Left renal cortex interstitium (tissue), 4 donors: ENCODE data around the gene MRPL22. TPM values are rescaled to one million over a fixed set of nuclear protein-coding genes. Genes with fewer than 3 reads are reported as not detected.
"Not testable (repeated sequence)": the region's sequence is repeated elsewhere in the genome, so short reads cannot be mapped to it uniquely, and the experiment has no call there.

Source experiments
- DNase-seq, 4 donors: peaks; one replicate each; pipeline ENCODE4 v3.0.0-alpha.2; 2013; ENCODE audit warnings: low read depth in 4 of 4, low spot score in 2 of 4, missing footprints in 1 of 4
- polyA plus RNA-seq, 4 donors: library from polyadenylated mRNA; unstranded; fragments of 120-200 nt; gene quantifications; one replicate each; pipeline ENCODE4 v1.2.1, GENCODE V29; 2013; ENCODE audit not compliant: insufficient read length in 4 of 4

Gene MRPL22
- polyA plus RNA-seq, 4 donors = 44.1 to 57.2 (median 51.1) TPM

- no peak for DNase-seq
Measured at GRCh38 chr5:154986151-154986550, 45.3 kb downstream of the MRPL22 start.

DNA sequence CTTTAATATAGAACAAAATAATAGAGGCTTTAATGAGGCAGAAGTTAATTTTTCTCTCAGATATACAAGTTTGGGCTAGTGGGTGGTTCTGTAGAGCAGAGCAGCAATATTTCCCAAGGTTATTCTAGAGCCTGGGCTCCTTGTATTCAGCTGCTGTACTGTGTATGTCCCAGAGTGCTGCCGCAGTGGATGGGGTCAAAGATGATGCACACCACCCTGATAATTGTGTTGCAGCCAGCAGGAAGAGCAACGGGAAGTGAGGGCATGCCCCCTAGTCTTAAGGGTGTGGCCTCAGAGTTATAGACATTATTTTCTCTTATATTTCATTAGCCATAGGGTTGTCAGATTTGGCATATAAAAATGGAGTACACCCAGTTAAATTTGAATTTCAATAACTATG, 48.8 kb downstream of the MRPL22 start:
- no peak for DNase-seq

- DNase-seq = no peak
Measured at GRCh38 chr5:154993461-154993860, 52.6 kb downstream of the MRPL22 start.

DNA sequence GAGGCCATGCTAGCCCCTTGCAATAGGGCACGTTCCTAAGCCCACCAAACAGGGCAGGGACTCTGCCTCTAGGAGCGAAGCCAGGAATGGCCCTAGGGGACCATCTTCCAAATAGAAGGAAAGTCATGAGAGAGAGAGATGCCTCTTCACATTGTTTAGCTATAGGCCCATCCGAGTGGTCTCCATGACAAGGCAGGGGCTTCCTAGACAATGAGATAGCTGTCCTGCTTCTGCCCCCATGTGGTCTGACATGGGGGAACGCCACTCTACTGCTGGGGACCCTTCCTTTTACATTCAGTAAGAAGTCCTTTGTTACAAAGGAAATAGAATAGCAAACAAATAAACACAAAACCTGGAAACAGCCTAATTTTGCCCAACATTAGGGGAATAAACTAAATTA, 54.8 kb downstream of the MRPL22 start:
- no peak for DNase-seq

DNA sequence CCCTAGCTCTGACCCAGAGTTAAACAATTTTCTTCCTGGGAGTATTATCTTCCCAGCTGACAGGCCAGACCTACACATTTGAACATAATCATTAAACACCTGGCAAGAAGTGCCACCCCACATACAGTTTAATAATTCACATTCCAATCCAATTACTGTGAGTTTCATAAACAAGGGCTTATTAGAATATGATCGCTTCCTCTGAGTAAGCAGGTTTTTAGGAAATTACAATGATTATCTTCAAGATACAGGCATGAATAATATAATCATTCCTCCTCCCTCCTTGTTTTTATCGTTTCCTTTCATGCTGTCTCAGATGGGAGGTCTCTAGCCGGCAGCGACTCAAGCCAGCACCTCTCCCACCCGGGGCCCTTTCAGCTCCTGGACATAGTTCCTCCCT, 56.9 kb downstream of the MRPL22 start:
- no peak for DNase-seq

DNA sequence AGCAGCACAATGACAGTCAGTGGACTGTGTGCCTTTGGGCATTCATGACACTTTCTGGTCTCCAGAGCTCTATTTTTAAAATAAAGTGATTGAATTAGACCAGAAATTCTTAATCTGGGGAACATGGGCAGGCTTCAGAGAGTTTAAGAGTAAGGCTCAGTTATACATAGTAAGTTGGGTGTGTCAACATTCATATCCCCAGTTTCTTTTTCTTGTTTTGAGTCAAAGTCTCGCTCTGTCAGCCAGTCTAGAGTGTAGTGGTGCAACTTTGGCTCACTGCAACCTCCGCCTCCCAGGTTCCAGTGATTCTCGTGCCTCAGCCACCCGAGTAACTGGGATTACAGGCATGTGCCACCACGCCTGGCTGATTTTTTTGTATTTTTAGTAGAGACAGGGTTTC, 59.0 kb downstream of the MRPL22 start:
- DNase-seq = no peak

DNA sequence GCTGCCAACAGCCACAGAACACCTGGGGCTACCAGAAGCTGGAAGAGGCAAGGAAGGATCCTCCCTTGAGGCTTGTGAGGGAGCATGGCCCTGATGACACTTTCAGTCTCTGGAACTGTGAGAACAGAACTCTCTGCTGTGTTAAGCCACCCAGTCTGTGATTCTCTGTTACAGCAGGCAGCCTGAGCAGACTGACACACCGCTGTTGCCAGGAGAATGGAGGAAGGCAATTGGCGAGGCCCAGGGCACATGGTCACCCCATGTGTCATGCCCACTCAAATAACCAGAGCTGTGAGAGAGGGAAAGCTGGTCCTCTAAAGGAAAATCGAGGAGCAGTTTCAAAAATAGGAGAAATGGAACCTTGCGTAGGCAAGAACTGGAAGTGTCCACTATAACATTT, 60.6 kb downstream of the MRPL22 start:
- no peak for DNase-seq

DNA sequence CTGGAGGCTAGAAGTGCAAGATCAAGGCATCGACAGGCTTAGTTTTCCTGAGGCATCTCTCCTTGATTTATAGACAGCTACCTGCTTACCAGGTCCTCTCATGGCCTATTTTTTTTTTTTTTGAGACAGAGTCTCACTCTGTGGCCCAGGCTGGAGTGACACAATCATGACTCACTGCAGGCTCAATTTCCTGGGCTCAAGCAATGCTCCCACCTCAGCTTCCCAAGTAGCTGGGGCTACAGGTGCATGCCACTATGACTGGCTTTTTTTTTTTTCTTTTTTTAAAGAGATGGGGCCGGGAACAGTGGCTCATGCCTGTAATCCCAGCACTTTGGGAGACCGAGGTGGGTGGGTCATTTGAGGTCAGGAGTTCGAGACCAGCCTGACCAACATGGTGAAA, 61.8 kb downstream of the MRPL22 start:
- DNase-seq = not testable (repeated sequence)

DNA sequence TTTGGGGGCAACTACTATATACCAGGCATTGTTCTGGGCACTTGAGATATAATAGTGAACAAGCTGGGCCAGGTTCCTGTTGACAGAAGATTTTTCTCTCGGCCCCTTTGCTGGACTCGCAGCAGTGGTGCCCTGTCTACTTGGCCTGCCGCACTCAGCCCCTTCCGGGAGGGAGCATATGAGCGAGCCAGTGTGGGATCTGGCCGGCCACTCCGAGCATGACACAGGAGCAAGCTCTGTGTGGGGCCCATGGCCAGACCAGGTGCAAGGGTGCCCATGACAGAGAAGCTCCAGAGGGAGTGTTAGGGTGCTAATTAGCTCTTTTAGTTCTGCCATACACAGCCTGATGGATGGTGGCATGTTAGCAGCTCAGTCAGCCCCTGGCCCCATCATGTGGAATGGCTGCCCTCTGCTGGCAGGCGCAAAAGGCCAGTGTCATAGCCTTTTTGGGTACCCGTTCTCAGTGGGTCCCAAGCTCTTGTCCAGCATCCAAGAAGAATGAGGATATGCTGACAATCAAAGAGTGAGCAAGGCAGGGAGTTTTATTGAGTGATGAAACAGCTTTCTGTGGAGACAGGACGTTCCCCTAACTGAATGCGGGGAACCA, 63.4 kb downstream of the MRPL22 start:
- no peak for DNase-seq

- not testable (repeated sequence) for DNase-seq
Measured at GRCh38 chr5:155006265-155006664, 65.4 kb downstream of the MRPL22 start.

- DNase-seq = no peak
Measured at GRCh38 chr5:155008669-155009068, 67.8 kb downstream of the MRPL22 start.

GRCh38 chr5:155010881-155011280, 70.0 kb downstream of the MRPL22 start:
- no peak for DNase-seq

DNA sequence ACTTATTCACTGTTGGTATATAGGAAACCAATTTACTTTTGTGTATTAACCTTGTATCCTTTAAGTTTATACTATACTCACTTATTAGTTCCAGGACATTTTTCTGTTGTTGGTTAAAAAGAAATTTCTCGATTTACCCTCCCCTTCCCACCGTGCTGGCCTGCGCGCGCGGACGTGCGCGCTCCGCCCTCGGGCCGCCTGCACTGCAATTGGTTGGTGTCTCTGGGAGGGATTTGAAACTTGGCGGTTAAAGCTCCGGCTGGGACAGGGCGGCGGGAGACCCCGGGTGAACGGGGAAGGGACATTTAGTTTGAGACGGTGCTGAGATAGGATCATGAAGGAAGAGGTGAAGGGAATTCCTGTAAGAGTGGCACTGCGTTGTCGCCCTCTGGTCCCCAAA, 72.7 kb downstream of the MRPL22 start, which contains the start of gene KIF4B:
Gene KIF4B, plus strand, starts transcription at position 230 of the 400 bp plus-strand sequence. Its CDS starts 105 bp downstream, at position 335.
- no peak for DNase-seq

GRCh38 chr5:155015239-155015638, 74.4 kb downstream of the MRPL22 start:
- no peak for DNase-seq

- DNase-seq = no peak
Measured at GRCh38 chr5:155017610-155018009, 76.7 kb downstream of the MRPL22 start.

Other genes starting within 250 kb of the MRPL22 start
- 100 to 1,000 TPM; 118 to 175 (median 137) TPM for gene LARP1, start 185.7 kb upstream of the MRPL22 start, polyA plus RNA-seq
- 10 to 100 TPM; 33.6 to 47.1 (median 38.5) TPM for gene FAXDC2, start 90.5 kb upstream of the MRPL22 start, polyA plus RNA-seq
- 10 to 100 TPM; 72.7 to 82.3 (median 77.3) TPM for gene CNOT8, start 82.4 kb upstream of the MRPL22 start, polyA plus RNA-seq
- gene GEMIN5, start 2.9 kb upstream of the MRPL22 start, polyA plus RNA-seq = 10 to 100 TPM; 19.2 to 21.7 (median 20.5) TPM
- under 1 TPM; 0.14 to 0.18 (median 0.18) TPM for gene KIF4B, start 72.7 kb downstream of the MRPL22 start, polyA plus RNA-seq